ENCODE measurements around the gene RAB23. TPM values are rescaled to one million over a fixed set of nuclear protein-coding genes. Genes with fewer than 3 reads are reported as not detected.

The RAB23 gene
- total RNA-seq, 1 experiment from 2014 or later: 16.1 TPM

GRCh38 chr6:57216235-57217101, 5.6 kb downstream of the RAB23 start:
- DNase-seq: no peak
- Histone ChIP-seq H3K4me3 (ENCODE audit: insufficient read depth, low read depth, low read length) (no peak overlapping the region), H3K27me3 (ENCODE audit: control insufficient read depth, insufficient read depth, low read length) (no peaks in the 10 kb centered on the region), H3K36me3 (replicated peaks; ENCODE audit: control insufficient read depth, insufficient read depth, low read length) (no peaks in the 10 kb centered on the region)

- DNase-seq: no peak
- H3K27me3 ChIP-seq (ENCODE audit: control insufficient read depth, insufficient read depth, low read length): no peaks in the 10 kb centered on the region
- no peak overlapping the region for H3K4me3 ChIP-seq (ENCODE audit: insufficient read depth, low read depth, low read length)
- no peaks in the 10 kb centered on the region for H3K36me3 ChIP-seq (replicated peaks; ENCODE audit: control insufficient read depth, insufficient read depth, low read length)
Measured at GRCh38 chr6:57215260-57215659, 6.8 kb downstream of the RAB23 start.

- H3K27me3 ChIP-seq (ENCODE audit: control insufficient read depth, insufficient read depth, low read length): no peaks in the 10 kb centered on the region
Measured at GRCh38 chr6:57210060-57210459, 12.0 kb downstream of the RAB23 start.

DNA sequence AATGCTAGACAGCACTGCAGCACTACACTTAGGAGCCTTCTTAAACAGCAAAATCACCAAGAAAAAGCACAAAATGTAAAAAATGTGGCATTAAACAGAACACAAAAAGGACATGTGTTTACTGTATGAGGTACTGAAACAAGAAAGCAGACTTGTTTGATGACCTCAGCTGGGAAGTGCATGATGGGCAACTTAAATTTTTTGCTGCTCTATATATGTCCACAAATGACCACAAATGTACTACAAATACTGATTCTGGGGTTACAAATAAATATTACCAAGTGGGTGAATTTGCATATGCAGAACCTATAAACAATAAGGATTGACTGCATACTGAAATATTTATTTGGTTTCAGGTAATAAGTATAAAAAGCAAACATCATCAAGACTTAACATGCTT, 13.1 kb downstream of the RAB23 start:
- H3K27me3 ChIP-seq (ENCODE audit: control insufficient read depth, insufficient read depth, low read length): no peaks in the 10 kb centered on the region
- DNase-seq: no peak

More at GRCh38 chr6:57210060-57210459, 12.0 kb downstream of the RAB23 start:
- H3K36me3 ChIP-seq (replicated peaks; ENCODE audit: control insufficient read depth, insufficient read depth, low read length): no peaks in the 10 kb centered on the region; the same call in 1 of the 2 replicates
- no peak for DNase-seq
- H3K4me3 ChIP-seq (ENCODE audit: insufficient read depth, low read depth, low read length): no peak overlapping the region

GRCh38 chr6:57207872-57208271, 14.2 kb downstream of the RAB23 start:
- H3K27me3 ChIP-seq (ENCODE audit: control insufficient read depth, insufficient read depth, low read length): no peaks in the 10 kb centered on the region

More for the DNA sequence above, 13.1 kb downstream of the RAB23 start:
- no peak overlapping the region for H3K4me3 ChIP-seq (ENCODE audit: insufficient read depth, low read depth, low read length)
- no peaks in the 10 kb centered on the region; the same call in 1 of the 2 replicates for H3K36me3 ChIP-seq (replicated peaks; ENCODE audit: control insufficient read depth, insufficient read depth, low read length)

GRCh38 chr6:57207141-57207540, 15.0 kb downstream of the RAB23 start:
- Histone ChIP-seq H3K4me3 (ENCODE audit: insufficient read depth, low read depth, low read length) (no peak overlapping the region), H3K36me3 (replicated peaks; ENCODE audit: control insufficient read depth, insufficient read depth, low read length) (no peaks in the 10 kb centered on the region; the same call in 1 of the 2 replicates), H3K27me3 (ENCODE audit: control insufficient read depth, insufficient read depth, low read length) (no peaks in the 10 kb centered on the region)
- DNase-seq: no peak

More at GRCh38 chr6:57207872-57208271, 14.2 kb downstream of the RAB23 start:
- Histone ChIP-seq H3K4me3 (ENCODE audit: insufficient read depth, low read depth, low read length) (no peak overlapping the region), H3K36me3 (replicated peaks; ENCODE audit: control insufficient read depth, insufficient read depth, low read length) (no peaks in the 10 kb centered on the region; the same call in 1 of the 2 replicates)
- no peak for DNase-seq

GRCh38 chr6:57205550-57206328, 16.4 kb downstream of the RAB23 start:
- Histone ChIP-seq H3K4me3 (ENCODE audit: insufficient read depth, low read depth, low read length) (no peak overlapping the region), H3K27me3 (ENCODE audit: control insufficient read depth, insufficient read depth, low read length) (no peaks in the 10 kb centered on the region), H3K36me3 (replicated peaks; ENCODE audit: control insufficient read depth, insufficient read depth, low read length) (no peaks in the 10 kb centered on the region; the same call in 1 of the 2 replicates)
- no peak for DNase-seq

GRCh38 chr6:57201718-57202117, 20.4 kb downstream of the RAB23 start:
- no peak overlapping the region for H3K4me3 ChIP-seq (ENCODE audit: insufficient read depth, low read depth, low read length)
- DNase-seq: no peak
- no peaks in the 10 kb centered on the region for H3K27me3 ChIP-seq (ENCODE audit: control insufficient read depth, insufficient read depth, low read length)
- no peaks in the 10 kb centered on the region; the same call in 1 of the 2 replicates for H3K36me3 ChIP-seq (replicated peaks; ENCODE audit: control insufficient read depth, insufficient read depth, low read length)

DNA sequence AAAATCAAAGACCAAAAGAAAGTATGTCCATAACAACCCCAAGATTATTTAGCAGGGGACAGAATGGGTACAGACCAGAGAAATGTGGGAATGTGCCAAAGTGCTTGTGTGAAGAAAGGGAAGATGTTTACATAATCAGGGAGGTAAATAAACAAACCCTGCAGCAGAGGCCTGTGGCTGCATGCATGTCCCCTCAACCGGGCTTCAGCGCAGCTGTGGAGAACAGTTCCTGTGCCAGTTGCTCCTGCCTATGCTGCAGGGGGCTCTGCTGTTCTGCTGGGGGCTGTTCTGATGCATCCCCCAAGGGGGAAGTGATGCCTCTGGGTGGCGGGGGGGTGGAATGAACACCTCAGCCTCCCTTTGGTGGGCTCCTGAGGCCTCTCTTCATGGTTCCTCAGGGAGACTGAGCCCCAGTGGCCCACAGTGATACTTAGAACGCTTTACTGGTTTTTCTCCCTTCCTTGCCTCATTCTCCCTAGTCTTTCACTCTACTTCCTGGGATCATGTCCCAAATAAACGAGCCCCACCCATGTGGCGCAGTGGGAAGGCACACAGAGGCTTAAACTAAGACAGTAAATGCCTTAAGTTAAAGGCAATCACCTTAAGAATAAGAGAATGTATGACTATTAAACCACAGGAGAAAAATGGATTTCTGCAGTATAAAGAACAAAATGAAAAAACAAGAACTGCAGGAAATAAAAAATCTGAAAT, 23.0 kb downstream of the RAB23 start:
- Histone ChIP-seq H3K36me3 (replicated peaks; ENCODE audit: control insufficient read depth, insufficient read depth, low read length) (no peaks in the 10 kb centered on the region), H3K4me3 (ENCODE audit: insufficient read depth, low read depth, low read length) (no peak overlapping the region), H3K27me3 (ENCODE audit: control insufficient read depth, insufficient read depth, low read length) (no peaks in the 10 kb centered on the region)
- DNase-seq: peak; percentile 21

- no peak overlapping the region for H3K4me3 ChIP-seq (ENCODE audit: insufficient read depth, low read depth, low read length)
Measured at GRCh38 chr6:57195457-57195856, 26.6 kb downstream of the RAB23 start.

GRCh38 chr6:57193177-57193576, 28.9 kb downstream of the RAB23 start:
- DNase-seq: no peak
- Histone ChIP-seq H3K4me3 (ENCODE audit: insufficient read depth, low read depth, low read length) (no peak overlapping the region), H3K36me3 (replicated peaks; ENCODE audit: control insufficient read depth, insufficient read depth, low read length) (no peaks in the 10 kb centered on the region), H3K27me3 (ENCODE audit: control insufficient read depth, insufficient read depth, low read length) (no peaks in the 10 kb centered on the region)

More at GRCh38 chr6:57195457-57195856, 26.6 kb downstream of the RAB23 start:
- no peak for DNase-seq
- Histone ChIP-seq H3K27me3 (ENCODE audit: control insufficient read depth, insufficient read depth, low read length) (no peaks in the 10 kb centered on the region), H3K36me3 (replicated peaks; ENCODE audit: control insufficient read depth, insufficient read depth, low read length) (no peaks in the 10 kb centered on the region)

DNA sequence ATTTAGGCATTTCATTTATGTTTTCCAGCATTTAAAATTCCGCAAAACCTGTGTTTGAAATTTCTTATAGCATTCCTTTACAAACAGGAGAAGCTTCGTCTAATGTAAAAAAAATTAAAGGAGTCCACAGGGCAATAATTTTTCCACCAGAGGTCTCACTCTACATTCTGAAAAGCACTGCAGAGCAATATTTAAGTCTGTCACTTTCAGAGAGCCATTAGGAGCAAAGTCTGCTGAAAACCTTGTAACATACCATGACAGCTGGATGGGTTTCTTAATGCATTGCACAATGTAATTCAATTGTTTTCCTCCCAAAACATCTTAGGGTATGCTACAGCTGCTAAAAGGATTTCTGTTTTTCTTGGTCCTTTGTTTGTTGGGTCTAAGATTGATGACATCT, 32.0 kb downstream of the RAB23 start:
- no peak overlapping the region for H3K4me3 ChIP-seq (ENCODE audit: insufficient read depth, low read depth, low read length)
- DNase-seq: no peak
- no peaks in the 10 kb centered on the region for H3K36me3 ChIP-seq (replicated peaks; ENCODE audit: control insufficient read depth, insufficient read depth, low read length)
- H3K27me3 ChIP-seq (ENCODE audit: control insufficient read depth, insufficient read depth, low read length): no peaks in the 10 kb centered on the region

DNA sequence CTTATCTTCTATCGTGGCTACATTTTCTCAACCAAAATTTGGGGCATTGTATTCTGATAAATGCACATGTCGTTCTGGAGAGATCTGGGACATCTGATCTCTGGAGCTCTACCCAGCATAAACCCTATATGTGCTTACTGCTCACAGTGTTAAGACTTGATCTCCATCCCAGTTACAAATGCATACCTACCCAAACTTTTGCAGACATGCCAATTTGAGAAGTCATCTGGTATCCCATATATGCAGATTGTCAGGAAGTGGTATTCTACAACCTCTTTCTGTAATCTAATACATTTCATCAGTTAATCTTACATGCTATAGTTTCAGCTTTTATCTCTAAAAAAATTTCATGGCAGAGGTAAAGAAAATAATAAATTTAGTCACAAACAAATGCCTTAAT, 38.8 kb downstream of the RAB23 start:
- Histone ChIP-seq H3K36me3 (replicated peaks; ENCODE audit: control insufficient read depth, insufficient read depth, low read length) (no peaks in the 10 kb centered on the region; the same call in 1 of the 2 replicates), H3K27me3 (ENCODE audit: control insufficient read depth, insufficient read depth, low read length) (no peaks in the 10 kb centered on the region), H3K4me3 (ENCODE audit: insufficient read depth, low read depth, low read length) (no peak overlapping the region)
- no peak for DNase-seq

- no peaks in the 10 kb centered on the region; the same call in 1 of the 2 replicates for H3K36me3 ChIP-seq (replicated peaks; ENCODE audit: control insufficient read depth, insufficient read depth, low read length)
- H3K27me3 ChIP-seq (ENCODE audit: control insufficient read depth, insufficient read depth, low read length): no peaks in the 10 kb centered on the region
- no peak for DNase-seq
- no peak overlapping the region for H3K4me3 ChIP-seq (ENCODE audit: insufficient read depth, low read depth, low read length)
Measured at GRCh38 chr6:57182017-57182432, 40.1 kb downstream of the RAB23 start.

Measured in H7 (cell line).